Measurements from ENCODE around the gene KLK7. TPM values are rescaled to one million over a fixed set of nuclear protein-coding genes. Genes with fewer than 3 reads are reported as not detected.

Gene KLK7
- polyA plus RNA-seq, 1 of the 3 experiments (the other 2 are of a cell fraction): not detected

DNA sequence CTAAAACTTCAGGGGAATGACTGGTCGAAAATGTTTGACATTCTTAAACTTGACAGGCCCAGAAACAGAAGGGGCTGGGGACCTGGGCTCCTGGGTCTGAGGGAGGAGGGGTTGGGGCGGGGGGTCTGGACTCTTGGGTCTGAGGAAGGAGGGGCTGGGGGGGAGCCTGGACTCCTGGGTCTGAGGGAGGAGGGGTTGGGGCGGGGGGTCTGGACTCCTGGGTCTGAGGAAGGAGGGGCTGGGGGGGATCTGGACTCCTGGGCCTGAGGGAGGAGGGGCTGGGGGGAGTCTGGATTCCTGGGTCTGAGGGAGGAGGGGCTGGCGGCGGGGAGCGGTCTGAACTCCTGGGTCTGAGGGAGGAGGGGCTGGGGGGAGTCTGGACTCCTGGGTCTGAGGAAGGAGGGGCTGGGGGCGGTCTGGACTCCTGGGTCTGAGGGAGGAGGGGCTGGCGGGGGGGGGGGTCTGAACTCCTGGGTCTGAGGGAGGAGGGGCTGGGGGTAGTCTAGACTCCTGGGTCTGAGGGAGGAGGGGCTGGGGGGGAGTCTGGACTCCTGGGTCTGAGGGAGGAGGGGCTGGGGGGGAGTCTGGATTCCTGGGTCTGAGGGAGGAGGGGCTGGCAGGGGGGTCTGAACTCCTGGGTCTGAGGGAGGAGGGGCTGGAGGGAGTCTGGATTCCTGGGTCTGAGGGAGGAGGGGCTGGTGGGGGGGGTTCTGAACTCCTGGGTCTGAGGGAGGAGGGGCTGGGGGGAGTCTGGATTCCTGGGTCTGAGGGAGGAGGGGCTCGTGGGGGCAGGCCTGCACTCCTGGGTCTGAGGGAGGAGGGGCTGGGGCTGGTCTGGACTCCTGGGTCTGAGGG is 8.8 kb downstream of the KLK7 start:
- no peak overlapping the region for H3K4me2 ChIP-seq
- DNase-seq: no peak
- H3K27ac ChIP-seq (ENCODE audit: low read depth in 2 of 2, low read length in 1 of 2): no peak overlapping the region
- POLR2A ChIA-PET: no interaction called here
- H3K79me2 ChIP-seq (ENCODE audit: insufficient read depth): no peaks in the 10 kb centered on the region
- no peaks in the 10 kb centered on the region for H3K9me2 ChIP-seq
- H3F3A ChIP-seq (replicated peaks; ENCODE audit: insufficient read depth): no peaks in the 10 kb centered on the region
- CTCF ChIA-PET: no interaction called here
- no peak overlapping the region for H3K4me3 ChIP-seq (ENCODE audit: low read depth in 2 of 2, low read length in 1 of 2)
- no peak overlapping the region for H2AFZ ChIP-seq (ENCODE audit: low read depth)
- H3K4me1 ChIP-seq (ENCODE audit: control insufficient read depth in 1 of 2, insufficient read depth in 2 of 2, low read depth in 1 of 2, low read length in 1 of 2): no peaks in the 10 kb centered on the region
- WGBS (ENCODE audit: low lambda C conversion rate): 10% methylated on average over 5 of the region's 9 CpGs
- no peak for TF ChIP-seq NFIC (IDR thresholded peaks at IDR 0.05; ENCODE audit: borderline replicate concordance)
- no peak for TF ChIP-seq POLR2AphosphoS5 (IDR thresholded peaks at IDR 0.05; ENCODE audit: low read depth, low read length)
- no peak for TF ChIP-seq FOXM1 (IDR thresholded peaks at IDR 0.05; ENCODE audit: low read depth)
- TF ChIP-seq TEAD4 (IDR thresholded peaks at IDR 0.05; ENCODE audit: borderline replicate concordance, insufficient read depth): no peak
- TF ChIP-seq EP300 (IDR thresholded peaks at IDR 0.05; ENCODE audit: borderline replicate concordance in 1 of 2, low read depth in 1 of 2, low read length in 1 of 2): no peak
- TF ChIP-seq, protein P1, sequence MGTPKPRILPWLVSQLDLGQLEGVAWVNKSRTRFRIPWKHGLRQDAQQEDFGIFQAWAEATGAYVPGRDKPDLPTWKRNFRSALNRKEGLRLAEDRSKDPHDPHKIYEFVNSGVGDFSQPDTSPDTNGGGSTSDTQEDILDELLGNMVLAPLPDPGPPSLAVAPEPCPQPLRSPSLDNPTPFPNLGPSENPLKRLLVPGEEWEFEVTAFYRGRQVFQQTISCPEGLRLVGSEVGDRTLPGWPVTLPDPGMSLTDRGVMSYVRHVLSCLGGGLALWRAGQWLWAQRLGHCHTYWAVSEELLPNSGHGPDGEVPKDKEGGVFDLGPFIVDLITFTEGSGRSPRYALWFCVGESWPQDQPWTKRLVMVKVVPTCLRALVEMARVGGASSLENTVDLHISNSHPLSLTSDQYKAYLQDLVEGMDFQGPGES (IDR thresholded peaks at IDR 0.05; ENCODE audit: low read depth, low read length): no peak
- no peak for TF ChIP-seq SMC3 (IDR thresholded peaks at IDR 0.05; ENCODE audit: low read depth, low read length)
- TF ChIP-seq JUND (IDR thresholded peaks at IDR 0.05): no peak
- TF ChIP-seq FOSL2 (IDR thresholded peaks at IDR 0.05; ENCODE audit: borderline replicate concordance, low read depth): no peak
- no peak for TF ChIP-seq TCF12 (IDR thresholded peaks at IDR 0.05)
- TF ChIP-seq, protein P2, sequence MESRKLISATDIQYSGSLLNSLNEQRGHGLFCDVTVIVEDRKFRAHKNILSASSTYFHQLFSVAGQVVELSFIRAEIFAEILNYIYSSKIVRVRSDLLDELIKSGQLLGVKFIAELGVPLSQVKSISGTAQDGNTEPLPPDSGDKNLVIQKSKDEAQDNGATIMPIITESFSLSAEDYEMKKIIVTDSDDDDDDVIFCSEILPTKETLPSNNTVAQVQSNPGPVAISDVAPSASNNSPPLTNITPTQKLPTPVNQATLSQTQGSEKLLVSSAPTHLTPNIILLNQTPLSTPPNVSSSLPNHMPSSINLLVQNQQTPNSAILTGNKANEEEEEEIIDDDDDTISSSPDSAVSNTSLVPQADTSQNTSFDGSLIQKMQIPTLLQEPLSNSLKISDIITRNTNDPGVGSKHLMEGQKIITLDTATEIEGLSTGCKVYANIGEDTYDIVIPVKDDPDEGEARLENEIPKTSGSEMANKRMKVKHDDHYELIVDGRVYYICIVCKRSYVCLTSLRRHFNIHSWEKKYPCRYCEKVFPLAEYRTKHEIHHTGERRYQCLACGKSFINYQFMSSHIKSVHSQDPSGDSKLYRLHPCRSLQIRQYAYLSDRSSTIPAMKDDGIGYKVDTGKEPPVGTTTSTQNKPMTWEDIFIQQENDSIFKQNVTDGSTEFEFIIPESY (IDR thresholded peaks at IDR 0.05; ENCODE audit: borderline replicate concordance, low read depth): no peak
- H3K36me3 ChIP-seq (replicated peaks in 1 of 2; ENCODE audit: control insufficient read depth in 1 of 2, insufficient read depth in 2 of 2, low read length in 1 of 2): no peaks in the 10 kb centered on the region
- no peaks in the 10 kb centered on the region for H3K9me3 ChIP-seq
- H4K20me1 ChIP-seq (ENCODE audit: insufficient read depth): no peaks in the 10 kb centered on the region
- no peak overlapping the region for H3K9ac ChIP-seq
- H3K27me3 ChIP-seq (ENCODE audit: insufficient read depth): peaks cover 21% of the 10 kb centered on the region; the same call in 1 of the 2 replicates

DNA sequence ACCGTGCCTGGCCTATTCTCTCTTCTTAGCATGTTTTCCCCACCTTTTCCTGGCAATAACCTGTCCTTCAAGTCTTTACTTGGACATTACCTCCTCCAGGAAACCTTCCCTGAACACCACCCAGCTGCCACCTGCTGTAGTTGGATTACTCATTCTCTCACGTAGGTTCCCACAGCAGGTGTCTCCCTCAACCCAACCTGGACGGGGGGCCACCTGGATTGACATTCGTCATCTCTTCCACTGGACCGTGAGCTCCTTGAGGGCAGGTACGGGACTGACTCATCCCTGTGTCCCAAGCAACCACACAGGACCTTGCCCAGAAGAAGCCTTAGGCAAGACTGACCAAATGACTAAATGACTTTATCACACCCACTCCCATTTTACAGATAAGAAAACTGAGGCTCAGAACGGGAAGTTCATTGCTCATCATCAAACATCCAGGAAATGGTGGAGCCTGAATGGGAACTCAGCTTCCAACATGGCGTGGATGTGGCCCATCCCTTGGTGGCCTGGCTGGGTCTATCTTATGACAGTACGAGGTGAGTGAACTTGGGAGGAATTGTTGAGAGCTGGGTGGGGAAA is 10.8 kb downstream of the KLK7 start:
- no peak overlapping the region for H3K4me2 ChIP-seq
- no peak overlapping the region for H3K9ac ChIP-seq
- no peak overlapping the region for H3K4me3 ChIP-seq (ENCODE audit: low read depth in 2 of 2, low read length in 1 of 2)
- no peaks in the 10 kb centered on the region for H3K9me2 ChIP-seq
- H4K20me1 ChIP-seq (ENCODE audit: insufficient read depth): no peaks in the 10 kb centered on the region
- DNase-seq: no peak
- H3K4me1 ChIP-seq (ENCODE audit: control insufficient read depth in 1 of 2, insufficient read depth in 2 of 2, low read depth in 1 of 2, low read length in 1 of 2): no peaks in the 10 kb centered on the region
- no peaks in the 10 kb centered on the region for H3F3A ChIP-seq (replicated peaks; ENCODE audit: insufficient read depth)
- ChIA-PET POLR2A (no interaction called here), CTCF (interaction anchor here (0.5 to 0.8 kb wide), 2 partner anchors 48 to 684 kb away, joined by 3 to 5 read pairs; no protein-coding TSS in a partner anchor)
- no peaks in the 10 kb centered on the region for H3K9me3 ChIP-seq
- H3K79me2 ChIP-seq (ENCODE audit: insufficient read depth): no peaks in the 10 kb centered on the region
- 2% methylated on average over 9 of the region's 9 CpGs for WGBS (ENCODE audit: low lambda C conversion rate)
- H2AFZ ChIP-seq (ENCODE audit: low read depth): no peak overlapping the region
- peaks cover 34% of the 10 kb centered on the region for H3K27me3 ChIP-seq (ENCODE audit: insufficient read depth)
- no peak overlapping the region for H3K27ac ChIP-seq (ENCODE audit: low read depth in 2 of 2, low read length in 1 of 2)
- H3K36me3 ChIP-seq (replicated peaks in 1 of 2; ENCODE audit: control insufficient read depth in 1 of 2, insufficient read depth in 2 of 2, low read length in 1 of 2): no peaks in the 10 kb centered on the region
- no peak for TF ChIP-seq FOXM1 (IDR thresholded peaks at IDR 0.05; ENCODE audit: low read depth)
- TF ChIP-seq, protein P3, sequence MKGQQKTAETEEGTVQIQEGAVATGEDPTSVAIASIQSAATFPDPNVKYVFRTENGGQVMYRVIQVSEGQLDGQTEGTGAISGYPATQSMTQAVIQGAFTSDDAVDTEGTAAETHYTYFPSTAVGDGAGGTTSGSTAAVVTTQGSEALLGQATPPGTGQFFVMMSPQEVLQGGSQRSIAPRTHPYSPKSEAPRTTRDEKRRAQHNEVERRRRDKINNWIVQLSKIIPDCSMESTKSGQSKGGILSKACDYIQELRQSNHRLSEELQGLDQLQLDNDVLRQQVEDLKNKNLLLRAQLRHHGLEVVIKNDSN (IDR thresholded peaks at IDR 0.05; ENCODE audit: borderline replicate concordance, low read depth): no peak
- TF ChIP-seq, protein P2 (IDR thresholded peaks at IDR 0.05; ENCODE audit: borderline replicate concordance, low read depth): no peak
- TF ChIP-seq GATA2 (CRISPR knock-in tag; IDR thresholded peaks at IDR 0.05): no peak
- TF ChIP-seq RCOR1 (IDR thresholded peaks at IDR 0.05; ENCODE audit: low read length): no peak
- TF ChIP-seq, protein P4, sequence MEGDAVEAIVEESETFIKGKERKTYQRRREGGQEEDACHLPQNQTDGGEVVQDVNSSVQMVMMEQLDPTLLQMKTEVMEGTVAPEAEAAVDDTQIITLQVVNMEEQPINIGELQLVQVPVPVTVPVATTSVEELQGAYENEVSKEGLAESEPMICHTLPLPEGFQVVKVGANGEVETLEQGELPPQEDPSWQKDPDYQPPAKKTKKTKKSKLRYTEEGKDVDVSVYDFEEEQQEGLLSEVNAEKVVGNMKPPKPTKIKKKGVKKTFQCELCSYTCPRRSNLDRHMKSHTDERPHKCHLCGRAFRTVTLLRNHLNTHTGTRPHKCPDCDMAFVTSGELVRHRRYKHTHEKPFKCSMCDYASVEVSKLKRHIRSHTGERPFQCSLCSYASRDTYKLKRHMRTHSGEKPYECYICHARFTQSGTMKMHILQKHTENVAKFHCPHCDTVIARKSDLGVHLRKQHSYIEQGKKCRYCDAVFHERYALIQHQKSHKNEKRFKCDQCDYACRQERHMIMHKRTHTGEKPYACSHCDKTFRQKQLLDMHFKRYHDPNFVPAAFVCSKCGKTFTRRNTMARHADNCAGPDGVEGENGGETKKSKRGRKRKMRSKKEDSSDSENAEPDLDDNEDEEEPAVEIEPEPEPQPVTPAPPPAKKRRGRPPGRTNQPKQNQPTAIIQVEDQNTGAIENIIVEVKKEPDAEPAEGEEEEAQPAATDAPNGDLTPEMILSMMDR (IDR thresholded peaks at IDR 0.05): no peak
- no peak for TF ChIP-seq FOXJ3 (CRISPR knock-in tag; IDR thresholded peaks at IDR 0.05)
- TF ChIP-seq ELF1 (IDR thresholded peaks at IDR 0.05): no peak
- no peak for TF ChIP-seq EZH2phosphoT487 (IDR thresholded peaks at IDR 0.05; ENCODE audit: borderline replicate concordance, low read depth)

Data from SK-N-SH (cell line).